ENCODE data around the gene B3GNT2.

- TF ChIP-seq CTCF (conservative IDR thresholded peaks at IDR 0.05; ENCODE audit: low read depth, low read length) (no peak), POLR2A (IDR thresholded peaks at IDR 0.05; ENCODE audit: low read depth, low read length) (no peak), USF2 (IDR thresholded peaks at IDR 0.05; ENCODE audit: low read depth, low read length) (no peak), FOS (IDR thresholded peaks at IDR 0.05; ENCODE audit: low read depth, low read length) (no peak), SMC3 (IDR thresholded peaks at IDR 0.05; ENCODE audit: low read depth, low read length) (no peak), MAZ (IDR thresholded peaks at IDR 0.05; ENCODE audit: borderline replicate concordance, low read depth, low read length) (no peak), RCOR1 (IDR thresholded peaks at IDR 0.05; ENCODE audit: insufficient replicate concordance, low read length) (no peak), CHD1 (IDR thresholded peaks at IDR 0.05; ENCODE audit: low read depth, low read length) (no peak), RAD21 (IDR thresholded peaks at IDR 0.05; ENCODE audit: low read length) (no peak), BHLHE40 (IDR thresholded peaks at IDR 0.05; ENCODE audit: low read depth, low read length) (no peak), MXI1 (IDR thresholded peaks at IDR 0.05; ENCODE audit: borderline replicate concordance, low read depth, low read length) (no peak), CEBPB (IDR thresholded peaks at IDR 0.05; ENCODE audit: low read depth, low read length) (no peak)
Measured at GRCh38 chr2:62236499-62236898, 40.6 kb downstream of the B3GNT2 start.
